ENCODE data around the gene SLC25A21. TPM values are rescaled to one million over a fixed set of nuclear protein-coding genes. Genes with fewer than 3 reads are reported as not detected.

Gene SLC25A21
- total and polyA plus RNA-seq, 9 donors: 0.57 to 1.6 (median 1.1) TPM; not detected in 1

DNA sequence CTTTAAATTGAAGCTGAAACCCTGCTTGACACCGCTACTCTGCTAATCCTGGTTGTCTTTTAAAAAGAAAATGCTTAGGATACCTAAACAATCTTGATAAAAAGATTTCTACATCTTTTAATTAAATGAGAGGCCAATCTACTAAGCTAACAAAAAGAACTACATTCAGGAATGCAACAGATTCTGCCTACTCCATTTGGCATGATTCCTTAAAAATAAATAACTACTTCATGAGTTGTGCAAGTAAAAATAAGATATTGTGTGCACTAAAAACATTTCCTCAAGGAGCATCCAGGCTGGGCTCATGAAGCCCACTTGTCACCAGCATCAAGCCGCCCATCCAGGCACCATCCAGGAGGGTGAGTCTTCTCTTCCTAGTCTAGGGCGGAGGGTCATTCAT, 313.3 kb downstream of the SLC25A21 start:
- Histone ChIP-seq H3K27me3 (no peaks in the 10 kb centered on the region), H3K4me3 (no peak overlapping the region), H3K4me1 (ENCODE audit: insufficient read depth) (no peaks in the 10 kb centered on the region), H3K27ac (no peak overlapping the region), H3K9me3 (no peaks in the 10 kb centered on the region), H3K36me3 (no peaks in the 10 kb centered on the region)
- 82 to 89% (median 88%) methylated on average over 3 of the region's 3 CpGs for WGBS, 3 donors
- TF ChIP-seq POLR2A (IDR thresholded peaks at IDR 0.05) (no peak), EP300 (IDR thresholded peaks at IDR 0.05) (no peak)
- TF ChIP-seq, protein P1, sequence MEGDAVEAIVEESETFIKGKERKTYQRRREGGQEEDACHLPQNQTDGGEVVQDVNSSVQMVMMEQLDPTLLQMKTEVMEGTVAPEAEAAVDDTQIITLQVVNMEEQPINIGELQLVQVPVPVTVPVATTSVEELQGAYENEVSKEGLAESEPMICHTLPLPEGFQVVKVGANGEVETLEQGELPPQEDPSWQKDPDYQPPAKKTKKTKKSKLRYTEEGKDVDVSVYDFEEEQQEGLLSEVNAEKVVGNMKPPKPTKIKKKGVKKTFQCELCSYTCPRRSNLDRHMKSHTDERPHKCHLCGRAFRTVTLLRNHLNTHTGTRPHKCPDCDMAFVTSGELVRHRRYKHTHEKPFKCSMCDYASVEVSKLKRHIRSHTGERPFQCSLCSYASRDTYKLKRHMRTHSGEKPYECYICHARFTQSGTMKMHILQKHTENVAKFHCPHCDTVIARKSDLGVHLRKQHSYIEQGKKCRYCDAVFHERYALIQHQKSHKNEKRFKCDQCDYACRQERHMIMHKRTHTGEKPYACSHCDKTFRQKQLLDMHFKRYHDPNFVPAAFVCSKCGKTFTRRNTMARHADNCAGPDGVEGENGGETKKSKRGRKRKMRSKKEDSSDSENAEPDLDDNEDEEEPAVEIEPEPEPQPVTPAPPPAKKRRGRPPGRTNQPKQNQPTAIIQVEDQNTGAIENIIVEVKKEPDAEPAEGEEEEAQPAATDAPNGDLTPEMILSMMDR (IDR thresholded peaks at IDR 0.05): no peak
- no peak for DNase-seq
- intact Hi-C loops (cut with DNase I): no loop called here

DNA sequence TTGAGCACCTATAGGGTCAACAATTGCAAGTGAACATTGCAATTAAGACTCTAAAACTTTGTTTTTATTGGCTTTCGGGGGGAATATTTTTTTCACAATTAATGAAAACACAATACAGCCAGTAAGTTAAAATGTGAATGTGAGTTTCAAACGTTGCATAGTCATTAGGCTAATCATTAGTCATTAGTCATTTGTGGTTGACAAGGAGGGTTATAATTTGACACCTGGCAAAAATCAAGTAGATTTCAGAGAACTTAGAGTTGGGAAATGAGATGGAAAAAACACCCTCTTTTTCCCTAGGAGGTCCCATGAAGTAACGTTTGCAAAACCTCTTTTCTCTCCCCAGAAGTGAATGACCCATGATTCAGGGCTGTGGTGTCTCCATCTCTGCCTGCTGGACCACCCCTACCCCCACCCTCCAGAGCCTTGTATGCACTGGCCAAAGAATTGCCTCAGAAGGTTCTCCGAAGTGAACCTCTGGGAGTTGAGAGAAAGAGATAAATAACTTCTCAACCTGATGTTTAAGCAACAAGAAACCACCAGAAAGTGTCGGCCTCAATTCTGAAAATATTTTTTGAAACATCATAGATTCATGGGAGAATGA, 314.5 kb downstream of the SLC25A21 start:
- WGBS, 3 donors: 48 to 65% (median 60%) methylated on average over 5 of the region's 5 CpGs
- TF ChIP-seq POLR2A (IDR thresholded peaks at IDR 0.05): no peak
- TF ChIP-seq, protein P1 (IDR thresholded peaks at IDR 0.05): no peak
- TF ChIP-seq EP300 (IDR thresholded peaks at IDR 0.05): no peak
- DNase-seq: peak in 1 of 5 donors; percentile 24

DNA sequence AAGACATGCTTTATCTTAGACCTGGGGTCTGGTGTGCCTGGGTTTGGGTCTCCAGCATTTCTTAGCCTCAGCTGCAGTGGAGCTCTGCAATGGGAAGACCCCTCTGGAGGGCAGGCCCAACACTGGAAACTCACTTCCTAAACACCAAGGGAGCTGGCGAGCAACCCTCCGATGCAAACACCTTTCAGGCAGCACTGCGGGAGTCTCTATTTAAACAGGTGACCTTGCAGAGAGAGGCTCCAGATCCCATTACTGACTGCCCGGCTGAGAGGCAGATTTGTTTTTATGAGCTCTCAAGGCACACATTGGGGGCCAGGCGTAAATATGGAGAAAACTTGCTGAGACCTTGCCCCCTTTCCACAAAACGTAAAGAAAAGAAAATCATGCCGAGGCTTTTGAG, 315.3 kb downstream of the SLC25A21 start:
- no peak for DNase-seq
- H3K27ac ChIP-seq: no peak overlapping the region
- no peak overlapping the region for H3K4me3 ChIP-seq
- TF ChIP-seq, protein P1 (IDR thresholded peaks at IDR 0.05): no peak
- TF ChIP-seq EP300 (IDR thresholded peaks at IDR 0.05) (no peak), POLR2A (IDR thresholded peaks at IDR 0.05) (no peak)
- H3K4me1 ChIP-seq (ENCODE audit: insufficient read depth): peaks cover 4% of the 10 kb centered on the region
- H3K36me3 ChIP-seq: no peaks in the 10 kb centered on the region
- no peaks in the 10 kb centered on the region for H3K9me3 ChIP-seq
- WGBS, 3 donors: 75 to 77% (median 75%) methylated on average over 7 of the region's 7 CpGs
- intact Hi-C loops (cut with DNase I): no loop called here
- H3K27me3 ChIP-seq: no peaks in the 10 kb centered on the region

More for the DNA sequence above, 314.5 kb downstream of the SLC25A21 start:
- H3K36me3 ChIP-seq: no peaks in the 10 kb centered on the region
- peaks cover 4% of the 10 kb centered on the region for H3K4me1 ChIP-seq (ENCODE audit: insufficient read depth)
- H3K9me3 ChIP-seq: no peaks in the 10 kb centered on the region
- no peaks in the 10 kb centered on the region for H3K27me3 ChIP-seq
- no peak overlapping the region for H3K27ac ChIP-seq
- intact Hi-C loops (cut with DNase I): no loop called here
- H3K4me3 ChIP-seq: no peak overlapping the region

DNA sequence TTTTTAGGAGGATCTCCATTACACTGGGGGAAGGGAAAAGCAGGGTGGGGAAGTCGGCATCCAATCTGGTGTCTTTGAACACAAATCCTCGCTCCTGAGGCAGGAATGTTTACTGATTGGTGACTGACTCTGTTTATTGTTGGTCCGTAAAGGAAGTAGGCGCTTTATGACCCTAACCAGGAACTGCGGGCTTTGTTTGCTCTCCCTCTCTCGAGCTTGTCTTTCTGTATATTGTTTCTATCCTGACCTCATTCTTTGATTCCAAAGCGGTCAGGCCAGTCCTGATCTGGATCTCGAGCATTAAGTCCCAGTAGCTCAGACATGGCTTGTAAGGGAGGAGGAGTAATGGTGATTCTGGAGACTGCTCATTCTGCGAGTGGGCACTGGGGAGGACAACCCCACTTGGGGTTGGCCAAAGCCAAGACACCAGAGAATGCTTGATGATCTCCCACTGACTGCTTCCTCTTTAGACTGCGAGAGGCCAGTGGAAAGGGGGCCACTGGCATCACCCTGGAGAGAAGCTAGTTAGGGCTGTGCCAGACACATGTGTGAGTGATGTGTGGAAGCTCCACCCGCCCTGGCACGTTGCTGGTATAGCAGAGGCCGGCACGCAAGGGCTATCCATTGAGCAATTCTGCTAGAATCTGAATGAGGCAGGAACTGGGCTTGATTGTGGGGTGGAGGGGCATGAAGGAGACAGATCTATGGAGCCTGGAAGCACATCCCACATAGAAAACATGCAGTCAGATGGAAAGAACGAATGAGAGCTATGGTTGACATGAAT, 316.1 kb downstream of the SLC25A21 start:
- DNase-seq: no peak
- Histone ChIP-seq H3K9me3 (no peaks in the 10 kb centered on the region), H3K4me3 (no peak overlapping the region), H3K36me3 (no peaks in the 10 kb centered on the region), H3K27me3 (no peaks in the 10 kb centered on the region), H3K27ac (no peak overlapping the region), H3K4me1 (ENCODE audit: insufficient read depth) (peaks cover 4% of the 10 kb centered on the region)
- intact Hi-C loops (cut with DNase I): no loop called here
- TF ChIP-seq, protein P1 (IDR thresholded peaks at IDR 0.05): no peak
- TF ChIP-seq EP300 (IDR thresholded peaks at IDR 0.05) (no peak), POLR2A (IDR thresholded peaks at IDR 0.05) (no peak)
- WGBS, 3 donors: 78 to 83% (median 79%) methylated on average over 15 of the region's 15 CpGs

Data from ovary (tissue), 9 donors.